Keratinocyte (primary cell): ENCODE results near the gene CNTNAP2. TPM values are rescaled to one million over a fixed set of nuclear protein-coding genes. Genes with fewer than 3 reads are reported as not detected.

Experiments used
- DNase-seq: peaks from one replicate; pipeline ENCODE4 v3.0.0-alpha.2; 2011; ENCODE audit warnings: low read depth, missing footprints, low spot score
- FAIRE-seq: peaks from 2 replicates; lab custom pipeline; 2011; peaks lifted over from hg19 to GRCh38; lab: Jason Lieb, UNC
- H2AFZ ChIP-seq: 2 replicates; pipeline ENCODE4 v1.6.0; 2012; ENCODE audit warnings: low read length, control low read depth, inconsistent platforms; ENCODE audit not compliant: control insufficient read depth
- H3K27ac ChIP-seq: 2 replicates; pipeline ENCODE4 v1.5.1; 2011; ENCODE audit warnings: low read length; ENCODE audit not compliant: control insufficient read depth, insufficient read depth
- H3K27me3 ChIP-seq: 3 replicates; pipeline ENCODE4 v1.6.0; 2011; ENCODE audit warnings: low read length; ENCODE audit not compliant: control insufficient read depth, insufficient read depth; ENCODE audit errors: extremely low read depth
- H3K36me3 ChIP-seq, 2 experiments: 2 replicates in 1 of 2; 3 replicates in 1 of 2; pipeline ENCODE4 v1.5.1; 2011; ENCODE audit warnings: low read length in 2 of 2, mild to moderate bottlenecking in 1 of 2; ENCODE audit not compliant: control insufficient read depth in 2 of 2, insufficient read depth in 2 of 2; ENCODE audit errors: extremely low read depth in 1 of 2
- H3K4me1 ChIP-seq: 3 replicates; pipeline ENCODE4 v1.5.1; 2011; ENCODE audit warnings: low read length; ENCODE audit not compliant: control insufficient read depth, insufficient read depth; ENCODE audit errors: extremely low read depth
- H3K4me2 ChIP-seq: 3 replicates; pipeline ENCODE4 v1.6.0; 2011; ENCODE audit warnings: low read depth, low read length; ENCODE audit not compliant: control insufficient read depth, insufficient read depth; ENCODE audit errors: extremely low read depth
- H3K4me3 ChIP-seq, 3 experiments: fragments of 200-600 bp in 1 of 3; sonication (generic) in 1 of 3; 2 replicates in 2 of 3; 3 replicates in 1 of 3; pipeline ENCODE4 v1.5.1; 2011 to 2016; ENCODE audit warnings: low read length in 3 of 3, mild to moderate bottlenecking in 3 of 3, control low read depth in 2 of 3, inconsistent platforms in 1 of 3, low read depth in 1 of 3, mixed read lengths in 1 of 3, mixed run types in 1 of 3, moderate library complexity in 1 of 3; ENCODE audit not compliant: control insufficient read depth in 2 of 3, insufficient read depth in 2 of 3; ENCODE audit errors: extremely low read depth in 1 of 3
- H3K79me2 ChIP-seq: 2 replicates; pipeline ENCODE4 v1.6.0; 2012; ENCODE audit warnings: low read length; ENCODE audit not compliant: control insufficient read depth, insufficient read depth
- H3K9ac ChIP-seq: 3 replicates; pipeline ENCODE4 v1.6.0; 2011; ENCODE audit warnings: low read length; ENCODE audit not compliant: control insufficient read depth, insufficient read depth; ENCODE audit errors: extremely low read depth
- H3K9me1 ChIP-seq: 3 replicates; pipeline ENCODE4 v1.6.0; 2011; ENCODE audit warnings: low read length; ENCODE audit not compliant: control insufficient read depth, insufficient read depth; ENCODE audit errors: extremely low read depth
- H3K9me3 ChIP-seq: 2 replicates; pipeline ENCODE4 v1.5.1; 2012; ENCODE audit warnings: low read depth, low read length; ENCODE audit not compliant: control insufficient read depth
- H4K20me1 ChIP-seq: 3 replicates; pipeline ENCODE4 v1.6.0; 2011; ENCODE audit warnings: low read length; ENCODE audit not compliant: control insufficient read depth, insufficient read depth; ENCODE audit errors: extremely low read depth
- EZH2 ChIP-seq: IDR thresholded peaks from one replicate; pipeline ENCODE4 v1.6.1; 2012; ENCODE audit warnings: inconsistent platforms, mild to moderate bottlenecking, low read length, moderate library complexity
- dilution Hi-C: fragments of 300-500 bp; cut with MboI; formaldehyde crosslinking; loops from one replicate; pipeline ENCODE4 v1.7.0; 2020; ENCODE audit warnings: low sequenced_read_pairs; ENCODE audit not compliant: extremely low pct_ligation_motif_present
- polyA plus RNA-seq, 5 experiments: library from polyadenylated mRNA; depleted of rRNA in 3 of 5; stranded (reverse) in 3 of 5; stranded (forward) in 1 of 5; unstranded in 1 of 5; fragments of >200 nt; gene quantifications; 1 replicate in 1 of 5; 2 replicates in 3 of 5; 3 replicates in 1 of 5; pipeline versions ENCODE4 v1.2.1 to v1.2.3, GENCODE V29; 2011 to 2012; ENCODE audit warnings: missing spikeins in 2 of 5, low read depth in 1 of 5, low replicate concordance in 1 of 5
- TF ChIP-seq, protein P1 (sequence below), 3 experiments: IDR thresholded peaks in 1 of 3; conservative IDR thresholded peaks in 1 of 3; optimal IDR thresholded peaks in 1 of 3; 2 replicates in 2 of 3; 3 replicates in 1 of 3; pipeline versions ENCODE3 to v1.5.1; 2011; ENCODE audit warnings: low read length in 3 of 3, mild to moderate bottlenecking in 3 of 3, moderate library complexity in 2 of 3, control low read depth in 1 of 3, inconsistent platforms in 1 of 3; ENCODE audit not compliant: insufficient read depth in 2 of 3; ENCODE audit errors: extremely low read depth in 1 of 3

Gene CNTNAP2
- polyA plus RNA-seq, 1 donor (not counting 4 experiments of a cell fraction or from before 2014, with no cell fraction given), result 1.4 TPM

DNA sequence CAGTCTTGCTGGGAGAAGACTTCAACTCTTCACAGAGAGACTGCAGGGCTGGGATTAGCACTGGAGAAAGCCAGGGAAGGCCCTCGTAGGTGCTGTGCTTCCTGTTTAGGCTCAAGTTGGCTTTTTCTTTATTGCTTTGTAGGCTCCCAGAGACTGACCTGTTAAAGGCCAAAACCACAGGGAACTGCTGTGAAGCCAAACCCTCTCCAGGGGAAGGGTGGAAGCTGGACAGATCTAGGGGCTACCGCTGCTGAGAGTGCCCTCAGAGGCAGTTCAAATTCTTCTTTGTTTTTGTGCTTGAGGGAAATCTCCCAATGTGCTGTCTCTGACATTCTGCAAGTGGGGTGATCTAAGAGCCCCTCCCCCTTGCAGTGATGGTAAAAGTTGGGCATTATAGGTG, 198.4 kb downstream of the CNTNAP2 start:
- H3K27me3 ChIP-seq, result no peaks in the 10 kb centered on the region
- no peak for TF ChIP-seq EZH2
- TF ChIP-seq, protein P1, sequence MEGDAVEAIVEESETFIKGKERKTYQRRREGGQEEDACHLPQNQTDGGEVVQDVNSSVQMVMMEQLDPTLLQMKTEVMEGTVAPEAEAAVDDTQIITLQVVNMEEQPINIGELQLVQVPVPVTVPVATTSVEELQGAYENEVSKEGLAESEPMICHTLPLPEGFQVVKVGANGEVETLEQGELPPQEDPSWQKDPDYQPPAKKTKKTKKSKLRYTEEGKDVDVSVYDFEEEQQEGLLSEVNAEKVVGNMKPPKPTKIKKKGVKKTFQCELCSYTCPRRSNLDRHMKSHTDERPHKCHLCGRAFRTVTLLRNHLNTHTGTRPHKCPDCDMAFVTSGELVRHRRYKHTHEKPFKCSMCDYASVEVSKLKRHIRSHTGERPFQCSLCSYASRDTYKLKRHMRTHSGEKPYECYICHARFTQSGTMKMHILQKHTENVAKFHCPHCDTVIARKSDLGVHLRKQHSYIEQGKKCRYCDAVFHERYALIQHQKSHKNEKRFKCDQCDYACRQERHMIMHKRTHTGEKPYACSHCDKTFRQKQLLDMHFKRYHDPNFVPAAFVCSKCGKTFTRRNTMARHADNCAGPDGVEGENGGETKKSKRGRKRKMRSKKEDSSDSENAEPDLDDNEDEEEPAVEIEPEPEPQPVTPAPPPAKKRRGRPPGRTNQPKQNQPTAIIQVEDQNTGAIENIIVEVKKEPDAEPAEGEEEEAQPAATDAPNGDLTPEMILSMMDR (optimal IDR thresholded peaks at IDR 0.05 in 1 of 3, IDR thresholded peaks at IDR 0.05 in 1 of 3, conservative IDR thresholded peaks at IDR 0.05 in 1 of 3; ENCODE audit: extremely low read depth in 1 of 3, insufficient read depth in 2 of 3, low read length in 3 of 3), result no peak
- H3K4me1 ChIP-seq, result no peaks in the 10 kb centered on the region
- H3K4me2 ChIP-seq, result no peak overlapping the region
- no peak overlapping the region for H3K27ac ChIP-seq
- H3K4me3 ChIP-seq, result no peak overlapping the region
- no peaks in the 10 kb centered on the region for H3K9me1 ChIP-seq
- H3K9ac ChIP-seq, result no peak overlapping the region
- dilution Hi-C loops, result no loop called here
- no peak overlapping the region for H2AFZ ChIP-seq
- H3K9me3 ChIP-seq, result peaks cover 2% of the 10 kb centered on the region
- DNase-seq, result no peak
- H4K20me1 ChIP-seq, result no peaks in the 10 kb centered on the region
- H3K79me2 ChIP-seq, result no peaks in the 10 kb centered on the region
- no peaks in the 10 kb centered on the region for H3K36me3 ChIP-seq
- FAIRE-seq, result no peak

DNA sequence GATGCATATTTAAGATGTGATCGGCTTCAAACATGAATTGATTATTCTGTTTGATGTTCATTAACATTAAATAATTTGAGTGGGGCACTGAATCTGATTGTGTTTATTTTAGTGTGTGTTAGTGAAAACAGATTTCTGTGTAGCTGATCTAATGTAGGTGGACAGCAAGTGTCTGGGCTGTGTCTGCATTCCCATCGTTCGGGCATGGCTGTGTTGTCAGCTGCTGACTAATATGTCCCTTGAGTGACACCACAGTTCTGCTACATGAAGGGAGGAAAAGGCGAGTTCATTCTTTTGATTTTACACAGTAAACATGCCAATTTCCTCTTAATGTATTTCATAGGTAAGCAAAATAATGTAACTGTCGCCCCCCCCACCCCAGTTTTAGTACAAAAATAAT, 203.0 kb downstream of the CNTNAP2 start:
- Histone ChIP-seq H3K9me1 (no peaks in the 10 kb centered on the region), H4K20me1 (no peaks in the 10 kb centered on the region), H3K4me1 (no peaks in the 10 kb centered on the region), H3K27ac (no peak overlapping the region), H3K4me3 (no peak overlapping the region), H3K4me2 (no peak overlapping the region), H3K36me3 (no peaks in the 10 kb centered on the region), H3K79me2 (no peaks in the 10 kb centered on the region), H3K9me3 (peaks cover 2% of the 10 kb centered on the region), H2AFZ (no peak overlapping the region), H3K9ac (no peak overlapping the region), H3K27me3 (no peaks in the 10 kb centered on the region)
- dilution Hi-C loops, result no loop called here
- no peak for FAIRE-seq
- DNase-seq, result no peak
- TF ChIP-seq, protein P1 (optimal IDR thresholded peaks at IDR 0.05 in 1 of 3, IDR thresholded peaks at IDR 0.05 in 1 of 3, conservative IDR thresholded peaks at IDR 0.05 in 1 of 3; ENCODE audit: extremely low read depth in 1 of 3, insufficient read depth in 2 of 3, low read length in 3 of 3), result no peak
- TF ChIP-seq EZH2, result no peak
